Fibroblast of lung (primary cell): ENCODE measurements around the gene PLA2G3.

Source experiments
- CTCF ChIP-seq, 2 donors: IDR thresholded peaks in 1 of 2; conservative IDR thresholded peaks in 1 of 2; 1 replicate in 1 of 2; 2 replicates in 1 of 2; pipeline ENCODE4 v1.5.1; 2011 to 2012; ENCODE audit warnings: low read length in 2 of 2, control low read depth in 1 of 2, inconsistent platforms in 1 of 2, low read depth in 1 of 2, mild to moderate bottlenecking in 1 of 2
- EZH2 ChIP-seq: IDR thresholded peaks from 2 replicates; pipeline ENCODE4 v1.5.1; 2012; ENCODE audit warnings: low read length, control low read depth, mild to moderate bottlenecking; ENCODE audit errors: missing control alignments

GRCh38 chr22:31106001-31106571 lies 34.2 kb downstream of the PLA2G3 start:
- TF ChIP-seq CTCF (conservative IDR thresholded peaks at IDR 0.05 in 1 of 2, IDR thresholded peaks at IDR 0.05 in 1 of 2; ENCODE audit: low read depth in 1 of 2, low read length in 2 of 2) (no peak), EZH2 (no peak)
